GM19463 (cell line): Measurements from ENCODE around the gene GSAP.
"Not testable (repeated sequence)": the region's sequence is repeated elsewhere in the genome, so short reads cannot be mapped to it uniquely, and the experiment has no call there.

Experiments used
- ATAC-seq: cut with Tn5 transposase; IDR thresholded peaks from one replicate; pipeline ENCODE4 v1.9.1; 2021; ENCODE audit warnings: mild to moderate bottlenecking, moderate library complexity; ENCODE audit not compliant: unreplicated experiment

The GSAP gene

DNA sequence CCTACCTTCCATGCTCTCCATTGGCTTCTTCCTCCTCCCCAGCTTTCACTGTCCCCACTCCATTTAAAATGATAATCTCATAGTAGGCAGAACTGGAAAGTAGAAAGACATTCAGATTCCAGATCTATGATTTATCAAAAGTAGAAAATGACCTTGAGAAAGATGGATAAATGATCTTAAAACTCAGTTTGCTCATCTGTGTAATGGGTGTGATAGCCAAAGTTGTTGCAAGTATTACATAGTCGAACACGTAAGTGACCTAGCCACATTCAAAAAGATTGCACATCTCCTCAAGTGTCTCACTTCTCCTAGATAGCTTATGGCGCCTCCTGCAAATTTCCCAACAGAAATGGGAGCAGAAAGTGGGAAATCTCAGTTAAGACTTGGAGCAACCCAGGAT, 126.8 kb downstream of the GSAP start:
- no peak for ATAC-seq

DNA sequence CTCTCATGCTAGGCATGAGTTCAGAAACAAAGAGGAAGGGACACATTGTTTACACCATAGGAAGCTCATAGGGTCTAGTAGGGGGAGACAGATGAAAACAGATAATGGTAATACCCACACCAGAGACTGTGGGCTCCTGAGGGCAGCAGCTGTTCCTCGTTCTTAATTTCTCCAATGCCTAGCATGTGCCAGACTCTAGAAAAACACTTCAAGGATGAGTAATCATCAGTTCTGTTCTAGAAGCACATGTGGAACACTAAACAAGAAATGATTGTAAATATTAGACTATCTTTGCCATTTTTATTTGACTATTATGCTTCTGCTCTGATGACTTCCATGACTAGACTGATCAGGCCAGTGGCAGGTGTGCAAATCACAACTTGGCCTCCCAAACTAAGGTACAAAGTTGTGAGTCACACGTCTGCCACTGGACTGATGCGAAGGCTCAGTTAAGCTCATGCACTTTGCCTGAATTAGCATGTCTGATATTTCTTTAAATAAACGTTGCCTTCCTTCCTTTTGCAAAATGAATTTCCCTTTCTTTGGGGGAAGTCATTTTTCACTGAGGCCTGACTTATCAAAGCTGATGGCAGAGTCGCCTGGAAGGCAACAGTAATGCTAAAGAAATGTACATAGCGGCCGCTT, 127.4 kb downstream of the GSAP start:
- ATAC-seq: no peak

DNA sequence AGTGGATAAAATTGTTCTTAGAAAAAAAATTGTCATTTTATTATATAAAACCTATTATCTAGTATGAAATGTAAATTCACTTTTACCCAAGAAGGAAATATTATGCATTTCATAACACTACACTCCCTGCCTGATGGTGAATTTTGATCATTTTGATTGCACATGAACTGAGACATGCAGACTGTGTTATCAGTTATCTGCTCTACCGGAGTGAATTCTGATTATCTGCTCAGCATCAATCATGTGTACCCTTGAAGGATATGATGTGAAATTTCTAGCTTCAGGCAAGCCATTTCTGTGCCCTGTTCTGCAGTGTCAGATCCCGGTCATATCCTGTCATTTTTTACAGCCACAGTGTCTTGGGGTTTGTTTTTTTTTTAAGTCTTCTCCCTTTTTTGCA, 131.5 kb downstream of the GSAP start:
- no peak for ATAC-seq

DNA sequence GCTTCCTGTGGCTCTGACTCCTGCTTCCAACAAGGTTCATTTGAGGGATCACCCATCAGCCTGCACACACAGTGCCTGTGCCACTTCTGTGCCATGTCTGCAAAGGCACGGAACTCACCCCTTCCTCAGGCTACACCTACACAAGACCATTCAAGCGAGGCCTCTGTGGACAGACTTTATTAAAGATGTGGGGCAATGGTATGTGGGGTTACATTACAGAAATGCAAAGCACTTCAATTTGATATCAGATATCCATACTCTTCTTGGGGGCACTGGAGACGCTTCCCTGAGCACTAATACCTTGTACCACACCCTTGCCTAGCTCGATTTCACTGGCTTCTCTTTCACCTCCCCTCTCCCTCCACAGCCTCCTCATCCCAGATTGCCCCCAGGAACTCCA, 132.1 kb downstream of the GSAP start:
- ATAC-seq: no peak

DNA sequence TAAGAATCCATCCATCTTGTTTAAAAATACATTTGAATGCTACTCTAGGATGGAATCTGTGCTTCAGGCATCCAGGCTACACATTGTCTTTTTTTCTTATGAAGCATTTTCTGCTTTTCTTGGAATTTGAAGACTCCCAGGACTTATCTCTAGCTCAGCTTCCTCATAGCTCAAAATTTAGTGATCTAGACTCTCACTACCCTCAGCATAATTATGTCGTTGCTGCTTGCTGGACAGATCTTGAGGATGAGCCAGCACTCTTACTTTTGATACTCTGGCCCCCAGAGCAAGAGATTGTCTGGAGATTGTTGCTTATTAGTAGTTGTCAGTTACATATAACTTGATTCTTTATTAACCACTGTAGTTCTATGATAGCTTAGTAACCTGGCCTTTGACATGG, 133.3 kb downstream of the GSAP start:
- ATAC-seq: no peak

DNA sequence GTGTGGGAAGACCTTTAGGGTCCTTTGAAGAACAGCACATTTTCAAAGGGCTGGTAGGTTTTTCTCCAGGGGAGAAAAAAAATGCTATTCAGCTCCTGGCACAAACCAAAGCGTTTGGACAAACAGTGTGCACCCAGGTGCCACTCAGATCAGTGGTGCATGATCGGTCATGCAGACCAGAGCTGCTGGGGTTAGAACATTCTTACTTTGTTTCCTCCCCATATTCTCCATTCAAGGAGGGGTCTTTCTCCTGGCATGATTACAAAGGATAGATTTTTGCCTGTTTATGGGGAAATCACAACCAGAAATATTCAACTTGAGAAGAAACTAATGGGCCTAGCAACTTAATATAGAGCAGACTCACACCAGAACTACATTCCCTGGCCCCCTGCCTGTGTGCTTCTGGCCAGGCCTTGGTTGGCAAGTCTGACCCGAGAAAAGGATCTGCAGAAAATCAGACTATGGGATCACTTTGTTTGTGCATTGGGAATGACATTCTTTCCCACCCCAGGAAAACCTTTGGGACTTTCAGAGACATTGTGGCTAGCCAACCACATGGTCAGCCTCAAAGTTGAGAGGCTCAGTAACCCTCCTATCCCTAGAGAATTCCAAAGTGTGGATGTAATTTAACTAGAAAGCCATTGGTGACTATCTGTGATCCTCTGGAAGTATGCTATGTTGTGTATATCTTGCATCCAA, 134.2 kb downstream of the GSAP start:
- no peak for ATAC-seq

DNA sequence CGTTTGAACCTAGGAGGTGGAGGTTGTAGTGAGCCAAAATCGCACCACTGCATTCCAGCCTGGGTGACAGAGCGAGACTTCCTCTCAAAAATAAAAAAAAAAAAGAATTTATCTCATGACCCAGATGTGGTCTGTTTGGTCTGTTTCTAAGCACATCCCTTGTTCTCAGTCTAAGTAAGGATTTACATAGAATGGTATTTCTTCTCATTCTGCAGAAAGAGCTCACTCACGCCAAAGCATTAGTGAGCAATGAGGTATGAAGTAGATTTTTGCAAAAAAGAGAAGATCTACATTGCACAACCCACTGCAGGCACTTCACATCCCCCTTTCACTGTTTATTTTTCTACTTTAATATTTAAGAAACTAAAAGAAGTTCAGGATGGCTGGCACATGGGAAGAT, 140.0 kb downstream of the GSAP start:
- no peak for ATAC-seq

DNA sequence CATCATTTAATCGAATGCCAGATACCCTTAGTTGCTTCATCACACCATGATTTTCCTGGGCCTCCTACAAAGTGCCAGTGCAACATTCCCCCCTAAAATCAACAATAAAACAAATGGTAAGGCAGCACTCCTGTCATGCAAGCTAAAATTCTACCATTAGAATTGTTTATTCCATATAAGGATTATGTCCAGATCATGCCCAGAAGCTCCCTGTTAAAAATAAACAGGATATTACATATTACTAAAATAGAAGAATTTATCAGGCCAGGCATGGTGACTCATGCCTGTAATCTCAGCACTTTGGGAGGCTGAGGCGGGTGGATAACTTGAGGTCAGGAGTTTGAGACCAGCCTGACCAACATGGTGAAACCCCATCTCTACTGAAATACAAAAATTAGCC, 140.5 kb downstream of the GSAP start:
- ATAC-seq: not testable (repeated sequence)

DNA sequence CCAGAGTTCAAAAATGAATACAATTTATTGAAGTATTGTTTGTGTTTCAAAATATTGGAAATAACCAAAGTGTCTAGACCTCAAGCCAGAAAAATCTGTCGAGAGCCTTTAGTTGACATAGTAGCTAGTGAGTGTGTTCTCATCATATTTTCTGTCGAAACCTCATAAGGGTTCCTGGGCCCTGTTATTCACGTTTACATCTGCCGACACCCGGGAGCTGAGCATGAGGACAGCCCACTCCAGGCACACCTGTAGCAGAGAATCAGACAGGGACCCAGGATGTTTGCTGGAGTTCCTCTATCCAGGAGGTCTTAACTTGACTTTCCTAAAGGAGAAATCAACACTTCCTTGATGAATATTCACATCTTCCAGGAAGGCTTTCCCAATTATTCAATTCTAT, 144.4 kb downstream of the GSAP start:
- ATAC-seq: no peak

DNA sequence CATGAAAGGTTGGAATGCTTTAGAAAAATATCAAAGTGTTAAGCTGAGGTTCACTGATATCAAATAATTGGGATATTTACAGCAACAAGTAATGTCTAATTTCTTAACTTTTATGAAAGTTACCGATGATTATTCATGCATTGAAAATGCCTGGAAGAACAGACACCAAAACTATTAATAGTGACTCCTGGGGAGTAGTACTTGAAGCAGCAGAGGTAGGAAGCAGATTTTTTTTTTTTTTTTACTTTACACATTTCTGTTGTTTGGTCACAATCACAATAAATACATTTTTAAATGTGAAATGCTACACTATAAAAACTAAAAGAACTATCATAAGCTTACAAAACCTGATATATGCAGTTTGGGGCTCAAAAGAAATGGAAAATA, 146.1 kb downstream of the GSAP start:
- ATAC-seq: no peak

DNA sequence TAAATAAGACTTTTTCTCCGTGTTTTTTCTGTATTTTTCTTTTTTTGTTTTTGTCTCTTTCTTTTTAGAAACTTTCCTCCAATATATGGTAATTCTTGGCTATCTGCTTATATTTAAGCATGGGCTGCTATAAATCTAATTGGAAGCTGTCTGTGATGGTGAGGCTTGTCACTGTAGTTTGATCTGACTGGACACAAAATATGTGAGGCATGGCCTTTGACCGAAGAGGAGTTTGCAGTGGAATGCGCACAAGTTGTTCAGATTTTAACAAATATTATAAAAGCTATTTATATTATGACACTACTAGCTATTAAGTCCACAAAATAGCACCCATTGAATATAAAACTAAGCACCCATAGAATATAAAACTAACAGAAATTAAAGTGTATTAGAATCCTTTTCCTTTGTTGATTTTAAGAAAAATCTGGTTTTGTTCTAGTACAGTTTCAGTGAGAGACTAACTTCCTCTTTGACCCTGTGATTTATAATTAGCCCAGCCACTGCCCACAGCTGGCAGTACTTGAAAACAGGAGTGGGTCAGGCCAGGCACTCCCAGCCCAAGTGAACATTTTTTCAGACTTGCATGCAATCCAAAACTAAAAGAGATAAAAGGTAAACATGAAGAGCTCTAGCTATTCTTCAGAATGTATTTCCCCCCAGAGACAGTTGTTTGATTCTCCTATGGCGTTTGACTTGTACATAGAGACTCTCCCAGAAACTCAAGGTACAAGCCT, 146.6 kb downstream of the GSAP start:
- peak; percentile 80 for ATAC-seq

DNA sequence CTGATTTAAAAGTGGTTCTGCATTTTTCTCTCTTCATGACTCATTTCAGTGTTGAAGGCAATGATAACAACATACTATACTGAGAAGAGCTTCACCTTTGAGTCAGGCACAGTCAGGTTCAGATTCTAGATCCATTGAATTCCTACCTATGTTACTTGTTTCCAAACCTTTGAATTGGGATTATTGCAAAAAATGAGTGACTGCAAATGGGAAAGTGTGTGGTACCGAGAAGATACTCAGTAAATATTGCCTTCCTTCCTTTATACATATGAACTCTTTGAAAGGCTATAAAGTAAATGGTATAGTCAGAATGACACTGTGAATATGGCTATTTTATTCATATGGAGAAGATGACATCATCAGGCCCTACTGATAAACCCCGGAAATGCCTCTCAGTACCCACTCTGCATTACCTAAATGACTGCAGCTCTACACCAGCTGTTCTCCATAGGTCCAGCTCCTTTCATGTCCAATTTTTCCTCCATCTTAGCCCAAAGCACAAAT, 149.8 kb downstream of the GSAP start:
- ATAC-seq: peak; percentile 82

DNA sequence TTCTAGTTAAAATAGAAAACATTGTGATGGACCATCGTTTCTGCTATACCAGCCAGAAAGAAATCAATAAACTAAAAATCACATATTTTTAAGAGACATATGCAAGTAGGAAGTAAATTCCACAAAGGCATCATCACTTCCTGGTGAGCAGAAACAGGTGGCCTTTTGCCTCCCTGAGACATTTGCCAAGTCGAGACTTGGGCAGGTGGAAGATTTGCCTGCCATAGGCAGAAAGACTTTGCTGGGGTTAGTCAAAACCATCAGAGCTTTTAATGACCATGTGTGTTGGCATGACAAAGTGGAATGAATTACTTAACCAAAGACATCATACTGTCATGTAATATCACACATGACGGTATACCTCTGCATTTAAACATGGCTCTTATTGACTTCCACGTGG, 150.5 kb downstream of the GSAP start:
- no peak for ATAC-seq

DNA sequence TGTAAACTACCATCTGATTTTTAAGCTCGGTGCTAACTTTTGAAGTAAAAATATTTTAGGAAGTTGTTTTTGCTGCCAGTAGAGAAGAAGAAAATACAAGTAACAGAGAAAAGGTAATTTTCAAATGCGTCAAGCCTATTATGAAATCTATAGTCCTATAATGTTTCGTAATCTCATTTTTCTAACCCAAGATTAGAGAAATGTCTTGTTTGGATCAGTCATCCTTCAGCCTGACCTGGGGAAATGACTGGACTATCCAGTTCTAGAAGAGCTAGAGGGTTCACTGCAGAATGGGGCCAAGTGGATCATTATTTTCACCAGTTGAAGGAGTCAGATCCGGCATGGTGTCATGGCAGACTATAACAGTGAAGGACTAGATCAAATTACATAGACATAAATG, 153.8 kb downstream of the GSAP start:
- no peak for ATAC-seq
